GM12875 (cell line): Measurements from ENCODE around the gene PEAK1.
"Not testable (repeated sequence)": the region's sequence is repeated elsewhere in the genome, so short reads cannot be mapped to it uniquely, and the experiment has no call there.

Experiments used
- H3K4me3 ChIP-seq: one replicate; pipeline ENCODE4 v1.5.1; 2011; ENCODE audit warnings: low read depth, low read length, control low read depth
- TF ChIP-seq, protein P1 (sequence below): IDR thresholded peaks from 2 replicates; pipeline ENCODE4 v1.5.1; 2011; ENCODE audit warnings: low read depth, mild to moderate bottlenecking, control low read depth, inconsistent platforms, low read length, moderate library complexity, borderline replicate concordance; ENCODE audit not compliant: insufficient read depth

The PEAK1 gene

DNA sequence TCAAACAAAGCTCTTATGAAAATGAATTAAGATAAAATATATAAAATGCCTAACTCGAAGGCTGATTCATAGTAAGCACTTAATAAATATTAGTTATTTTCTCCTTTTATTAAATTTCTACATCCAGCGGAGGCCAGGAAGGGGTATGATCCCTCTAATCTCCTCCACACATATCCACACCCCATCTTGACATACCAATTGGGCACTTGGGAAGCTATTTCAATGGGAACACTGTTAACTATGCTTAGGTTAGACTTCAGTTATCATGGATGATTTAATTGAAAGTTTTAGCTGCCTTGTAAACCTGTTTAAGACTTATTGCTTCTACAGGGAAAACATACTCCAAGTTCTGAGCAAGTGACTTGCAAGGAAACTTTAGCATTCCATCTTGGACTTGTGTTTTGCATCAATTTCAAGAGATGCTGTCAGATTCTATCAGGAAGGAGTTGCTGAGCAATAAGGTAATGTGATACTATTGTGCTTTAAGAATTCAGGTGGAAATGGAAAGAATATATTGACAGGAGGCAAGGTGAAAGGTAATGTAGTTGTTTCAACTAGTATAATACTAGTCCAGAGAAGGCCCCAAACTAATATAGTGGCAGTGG lies 228.6 kb downstream of the PEAK1 start:
- TF ChIP-seq, protein P1, sequence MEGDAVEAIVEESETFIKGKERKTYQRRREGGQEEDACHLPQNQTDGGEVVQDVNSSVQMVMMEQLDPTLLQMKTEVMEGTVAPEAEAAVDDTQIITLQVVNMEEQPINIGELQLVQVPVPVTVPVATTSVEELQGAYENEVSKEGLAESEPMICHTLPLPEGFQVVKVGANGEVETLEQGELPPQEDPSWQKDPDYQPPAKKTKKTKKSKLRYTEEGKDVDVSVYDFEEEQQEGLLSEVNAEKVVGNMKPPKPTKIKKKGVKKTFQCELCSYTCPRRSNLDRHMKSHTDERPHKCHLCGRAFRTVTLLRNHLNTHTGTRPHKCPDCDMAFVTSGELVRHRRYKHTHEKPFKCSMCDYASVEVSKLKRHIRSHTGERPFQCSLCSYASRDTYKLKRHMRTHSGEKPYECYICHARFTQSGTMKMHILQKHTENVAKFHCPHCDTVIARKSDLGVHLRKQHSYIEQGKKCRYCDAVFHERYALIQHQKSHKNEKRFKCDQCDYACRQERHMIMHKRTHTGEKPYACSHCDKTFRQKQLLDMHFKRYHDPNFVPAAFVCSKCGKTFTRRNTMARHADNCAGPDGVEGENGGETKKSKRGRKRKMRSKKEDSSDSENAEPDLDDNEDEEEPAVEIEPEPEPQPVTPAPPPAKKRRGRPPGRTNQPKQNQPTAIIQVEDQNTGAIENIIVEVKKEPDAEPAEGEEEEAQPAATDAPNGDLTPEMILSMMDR: no peak
- no peak overlapping the region for H3K4me3 ChIP-seq

DNA sequence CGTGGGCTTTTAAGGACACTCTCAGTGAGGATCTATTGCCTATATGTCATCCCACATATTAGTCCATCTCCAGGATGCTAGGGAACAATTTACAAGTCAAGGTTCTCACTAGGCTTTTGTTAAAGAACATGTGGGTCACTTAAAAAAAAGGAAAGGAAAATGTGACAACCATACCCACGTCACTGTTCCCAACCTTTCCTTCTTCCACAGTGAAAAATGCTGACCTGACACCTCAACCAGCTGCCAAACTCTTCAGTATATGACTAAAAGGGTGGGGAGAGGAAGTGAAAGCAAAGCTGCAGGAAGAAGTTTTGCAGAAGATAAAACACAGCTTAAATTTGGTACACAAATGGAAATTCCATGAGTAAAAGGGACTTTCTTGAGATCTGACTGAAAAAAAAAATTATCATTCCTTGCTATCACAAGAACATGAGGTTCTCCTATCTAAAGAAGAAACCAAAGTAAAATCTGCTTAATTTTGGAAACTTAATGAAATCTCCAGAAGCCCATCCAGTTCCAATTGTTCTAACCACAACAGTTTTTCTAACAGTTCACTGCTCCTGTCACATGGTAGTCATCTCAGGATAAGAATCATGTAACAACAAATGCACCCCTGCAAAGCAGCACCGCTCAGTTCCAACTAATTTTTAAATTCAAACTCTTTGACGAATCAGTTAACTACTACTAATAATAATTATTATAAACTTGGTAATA lies 232.0 kb downstream of the PEAK1 start:
- H3K4me3 ChIP-seq: no peak overlapping the region
- TF ChIP-seq, protein P1: no peak

DNA sequence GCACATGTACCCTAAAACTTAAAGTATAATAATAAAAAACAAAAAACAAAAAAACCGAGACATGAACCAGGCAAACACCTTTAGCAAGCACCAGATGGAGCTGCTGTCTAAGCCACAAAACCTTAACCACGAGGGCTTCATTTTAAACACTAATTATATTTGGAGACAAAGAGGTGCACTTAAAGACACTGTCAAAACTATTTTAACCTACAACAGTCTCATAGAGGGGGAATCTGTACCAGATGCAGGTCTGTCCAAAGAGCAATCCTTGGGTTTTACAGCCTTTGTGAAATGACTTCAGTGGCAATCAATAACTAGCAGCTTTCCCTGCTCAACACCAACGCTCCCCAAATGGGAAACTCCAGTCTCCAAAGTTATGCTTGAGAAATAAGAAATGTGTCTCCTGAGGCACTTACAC lies 233.3 kb downstream of the PEAK1 start:
- TF ChIP-seq, protein P1: peak; percentile 53
- H3K4me3 ChIP-seq: no peak overlapping the region

DNA sequence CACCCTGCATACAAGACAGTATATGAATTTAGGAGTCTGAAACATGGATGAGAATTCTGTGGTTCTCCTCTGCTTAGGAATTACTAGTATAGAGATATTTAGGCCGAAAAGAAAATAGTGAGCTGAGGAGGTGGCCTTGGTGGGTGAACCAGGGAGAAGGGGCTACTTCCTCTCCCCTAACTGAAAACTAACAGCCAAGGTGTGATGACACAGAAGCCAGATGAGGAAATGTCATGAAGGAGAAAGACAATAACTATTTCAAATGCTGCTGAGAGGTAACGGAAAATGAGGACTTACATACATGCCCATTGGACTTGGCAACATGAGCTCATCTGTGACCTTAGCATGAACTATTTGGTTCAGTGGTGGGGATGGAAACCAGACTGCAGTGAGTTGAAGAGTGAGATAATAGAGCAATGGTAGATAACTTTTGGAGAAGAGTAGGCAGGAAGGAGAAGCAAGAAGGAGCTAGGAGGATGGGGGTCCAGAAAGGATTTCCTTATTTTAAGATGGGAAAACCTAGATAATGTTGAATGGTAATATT lies 234.6 kb downstream of the PEAK1 start:
- TF ChIP-seq, protein P1: no peak
- no peak overlapping the region for H3K4me3 ChIP-seq

DNA sequence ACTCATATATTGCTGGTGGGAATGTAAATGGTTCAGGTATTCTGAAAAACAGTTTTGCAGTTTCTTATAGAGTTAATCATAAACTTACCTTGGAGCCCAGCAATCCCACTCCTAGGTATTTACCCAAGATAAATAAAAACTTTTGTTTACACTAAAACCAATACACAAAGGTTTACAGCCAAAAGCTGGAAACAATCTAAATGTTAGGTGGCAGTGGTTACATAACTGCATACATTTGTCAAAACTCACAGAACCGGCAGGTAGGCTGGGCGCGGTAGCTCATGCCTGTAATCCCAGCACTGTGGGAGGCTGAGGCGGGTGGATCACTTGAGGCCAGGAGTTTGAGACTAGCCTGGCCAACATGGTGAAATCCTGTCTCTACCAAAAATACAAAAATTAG lies 235.6 kb downstream of the PEAK1 start:
- H3K4me3 ChIP-seq: not testable (repeated sequence)

DNA sequence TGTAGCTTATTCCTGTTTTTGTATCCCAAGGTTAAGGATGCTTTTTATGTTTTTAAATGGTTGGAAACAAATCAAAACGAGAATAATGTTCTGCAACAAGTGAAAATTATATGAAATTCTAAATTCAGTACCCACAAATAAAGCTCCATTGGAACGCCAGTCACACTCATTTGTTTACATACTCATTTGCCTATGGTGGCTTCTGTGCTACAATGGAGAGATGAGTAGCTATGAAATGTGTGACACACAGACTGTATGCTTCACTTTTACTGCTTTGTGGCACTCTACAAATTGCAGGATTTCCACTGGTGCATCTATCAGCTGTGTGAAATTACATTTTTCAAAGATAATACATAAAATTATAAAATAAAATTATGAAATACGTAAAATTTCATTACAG lies 236.8 kb downstream of the PEAK1 start:
- H3K4me3 ChIP-seq: no peak overlapping the region
- TF ChIP-seq, protein P1: no peak

DNA sequence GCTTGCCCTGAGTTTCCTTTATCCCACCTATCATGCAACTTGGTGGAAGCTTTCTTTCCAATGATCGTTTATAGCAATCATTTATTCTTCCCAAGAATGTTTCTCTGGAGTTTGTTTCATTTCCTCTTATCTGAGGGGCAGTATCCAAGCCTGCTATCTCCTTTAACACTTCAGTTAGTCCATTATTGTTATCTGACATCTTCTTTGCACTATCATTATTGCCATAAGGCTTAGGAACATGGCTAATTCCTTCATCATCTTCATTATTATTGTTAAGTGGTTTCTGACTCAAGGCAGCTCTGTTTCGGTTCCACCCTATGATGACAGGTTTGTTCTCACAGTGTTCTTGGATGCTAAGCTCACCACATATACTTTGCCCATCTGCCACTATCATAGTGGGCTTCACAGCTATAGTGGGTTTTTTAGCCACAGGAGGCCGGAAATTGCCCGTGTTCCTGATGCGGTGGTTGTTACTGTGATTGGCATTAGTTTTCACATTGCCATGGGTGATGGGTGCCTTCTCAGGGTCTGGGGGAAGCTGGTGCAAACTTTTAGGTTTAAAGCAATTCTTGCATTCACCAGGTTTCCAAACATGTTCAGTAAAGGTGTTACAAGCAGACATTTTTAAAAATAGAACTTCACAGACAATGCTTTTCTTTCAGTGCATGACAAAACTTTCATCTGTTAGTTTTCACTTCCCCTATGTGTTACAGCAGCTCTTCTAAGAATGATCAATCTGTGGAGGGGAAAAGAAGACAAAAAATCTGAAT lies 238.4 kb downstream of the PEAK1 start:
- TF ChIP-seq, protein P1: no peak
- peak overlapping the region; percentile 11 for H3K4me3 ChIP-seq
